H9 (cell line): ENCODE data around the gene RHBDF1. TPM values are rescaled to one million over a fixed set of nuclear protein-coding genes. Genes with fewer than 3 reads are reported as not detected.
"Not testable (repeated sequence)": the region's sequence is repeated elsewhere in the genome, so short reads cannot be mapped to it uniquely, and the experiment has no call there.

Experiments used
- DNase-seq: peaks from one replicate; pipeline ENCODE4 v3.0.0-alpha.2; 2017
- H2AFZ ChIP-seq: one replicate; pipeline ENCODE4 v1.6.1; 2013; ENCODE audit warnings: mild to moderate bottlenecking, low read length, control low read depth, moderate library complexity
- H2AK5ac ChIP-seq: 2 replicates; pipeline ENCODE4 v1.6.1; 2013; ENCODE audit warnings: low read length, control low read depth, mixed read lengths; ENCODE audit not compliant: insufficient read length
- H2BK120ac ChIP-seq: one replicate; pipeline ENCODE4 v1.6.1; 2013; ENCODE audit warnings: low read depth, mild to moderate bottlenecking, low read length, control low read depth, inconsistent platforms; ENCODE audit not compliant: poor library complexity, severe bottlenecking
- H2BK12ac ChIP-seq: 2 replicates; pipeline ENCODE4 v1.6.1; 2013; ENCODE audit warnings: low read length, control low read depth, mixed read lengths, low read depth; ENCODE audit not compliant: insufficient read length
- H2BK15ac ChIP-seq: 2 replicates; pipeline ENCODE4 v1.6.1; 2013; ENCODE audit warnings: low read depth, low read length, control low read depth
- H2BK20ac ChIP-seq: one replicate; pipeline ENCODE4 v1.6.1; 2013; ENCODE audit warnings: low read depth, mild to moderate bottlenecking, low read length, control low read depth, inconsistent platforms; ENCODE audit not compliant: poor library complexity, severe bottlenecking
- H2BK5ac ChIP-seq: 2 replicates; pipeline ENCODE4 v1.6.1; 2013; ENCODE audit warnings: low read length, control low read depth, mixed read lengths; ENCODE audit not compliant: insufficient read length
- H3K14ac ChIP-seq: 2 replicates; pipeline ENCODE4 v1.6.1; 2013; ENCODE audit warnings: low read length, control low read depth; ENCODE audit not compliant: insufficient read depth
- H3K18ac ChIP-seq: 2 replicates; pipeline ENCODE4 v1.6.1; 2013; ENCODE audit warnings: low read depth, mild to moderate bottlenecking, mixed read lengths, low read length, control low read depth; ENCODE audit not compliant: insufficient read length
- H3K23ac ChIP-seq: 2 replicates; pipeline ENCODE4 v1.6.1; 2013; ENCODE audit warnings: low read length, control low read depth, mixed read lengths, low read depth; ENCODE audit not compliant: insufficient read length
- H3K23me2 ChIP-seq: 2 replicates; pipeline ENCODE4 v1.6.1; 2013; ENCODE audit warnings: low read depth, mild to moderate bottlenecking, mixed read lengths, low read length, control low read depth; ENCODE audit not compliant: insufficient read length, poor library complexity, severe bottlenecking
- H3K27ac ChIP-seq: 2 replicates; pipeline ENCODE4 v1.5.1; 2013; ENCODE audit warnings: low read length, control low read depth, mixed read lengths, low read depth; ENCODE audit not compliant: insufficient read length
- H3K27me3 ChIP-seq: 2 replicates; pipeline ENCODE4 v1.6.1; 2013; ENCODE audit warnings: low read length, control low read depth, inconsistent platforms; ENCODE audit not compliant: insufficient read depth
- H3K4ac ChIP-seq: 2 replicates; pipeline ENCODE4 v1.6.1; 2013; ENCODE audit warnings: low read depth, mild to moderate bottlenecking, control low read depth, inconsistent platforms, low read length, moderate library complexity
- H3K4me1 ChIP-seq: 2 replicates; pipeline ENCODE4 v1.6.1; 2013; ENCODE audit warnings: low read length, control low read depth, inconsistent platforms; ENCODE audit not compliant: insufficient read depth
- H3K4me2 ChIP-seq: 2 replicates; pipeline ENCODE4 v1.6.1; 2013; ENCODE audit warnings: low read length, control low read depth, mixed read lengths; ENCODE audit not compliant: insufficient read length, insufficient read depth
- H3K56ac ChIP-seq: 2 replicates; pipeline ENCODE4 v1.6.1; 2013; ENCODE audit warnings: low read depth, mild to moderate bottlenecking, mixed read lengths, low read length, control low read depth; ENCODE audit not compliant: insufficient read length
- H3K79me1 ChIP-seq: 2 replicates; pipeline ENCODE4 v1.6.1; 2013; ENCODE audit warnings: low read depth, mild to moderate bottlenecking, moderate library complexity, low read length, control low read depth, inconsistent platforms; ENCODE audit not compliant: insufficient read depth, poor library complexity, severe bottlenecking
- H3K79me2 ChIP-seq: 2 replicates; pipeline ENCODE4 v1.6.1; 2013; ENCODE audit warnings: low read length, control low read depth, inconsistent platforms; ENCODE audit not compliant: insufficient read depth
- H3K9ac ChIP-seq: 2 replicates; pipeline ENCODE4 v1.6.1; 2013; ENCODE audit warnings: low read length, control low read depth, mixed read lengths; ENCODE audit not compliant: insufficient read length; ENCODE audit errors: extremely low read depth
- H3K9me3 ChIP-seq: one replicate; pipeline ENCODE4 v1.6.1; 2013; ENCODE audit warnings: low read depth, low read length, inconsistent platforms; ENCODE audit not compliant: control insufficient read depth
- H3T11ph ChIP-seq: one replicate; pipeline ENCODE4 v1.6.1; 2013; ENCODE audit warnings: mild to moderate bottlenecking, low read length, control low read depth, inconsistent platforms
- H4K20me1 ChIP-seq: one replicate; pipeline ENCODE4 v1.6.1; 2013; ENCODE audit not compliant: control insufficient read depth, insufficient read length, insufficient read depth
- H4K5ac ChIP-seq: 2 replicates; pipeline ENCODE4 v1.6.1; 2013; ENCODE audit warnings: low read depth, mild to moderate bottlenecking, mixed read lengths, low read length, control low read depth; ENCODE audit not compliant: insufficient read length
- H4K8ac ChIP-seq: replicated peaks from 2 replicates; pipeline ENCODE4 v1.6.1; 2013; ENCODE audit warnings: low read length, control low read depth, mixed read lengths, low read depth; ENCODE audit not compliant: insufficient read length
- H4K91ac ChIP-seq: 2 replicates; pipeline ENCODE4 v1.6.1; 2013; ENCODE audit warnings: low read depth, mild to moderate bottlenecking, moderate library complexity, mixed read lengths, low read length, control low read depth; ENCODE audit not compliant: insufficient read length
- H3K27ac Mint-ChIP-seq, 3 experiments: 2 replicates in 2 of 3; 3 replicates in 1 of 3; pipeline ENCODE4 v1.8.0; 2020 to 2021; ENCODE audit warnings: mixed read lengths in 3 of 3, mild to moderate bottlenecking in 1 of 3, moderate library complexity in 1 of 3
- H3K27me3 Mint-ChIP-seq: 2 replicates; pipeline ENCODE4 v1.8.0; 2021; ENCODE audit warnings: low read depth, mild to moderate bottlenecking, moderate library complexity, mixed read lengths
- H3K36me3 Mint-ChIP-seq, 3 experiments: 2 replicates in 2 of 3; 3 replicates in 1 of 3; pipeline ENCODE4 v1.8.0; 2020 to 2021; ENCODE audit warnings: low read depth in 3 of 3, mixed read lengths in 3 of 3; ENCODE audit not compliant: insufficient read depth in 1 of 3
- H3K4me1 Mint-ChIP-seq, 2 experiments: 2 replicates each; pipeline ENCODE4 v1.8.0; 2020; ENCODE audit warnings: mixed read lengths in 2 of 2
- H3K4me3 Mint-ChIP-seq, 2 experiments: 2 replicates in 1 of 2; 3 replicates in 1 of 2; pipeline ENCODE4 v1.8.0; 2020 to 2021; ENCODE audit warnings: mild to moderate bottlenecking in 2 of 2, mixed read lengths in 2 of 2, moderate library complexity in 1 of 2
- H3K9me3 Mint-ChIP-seq, 2 experiments: 2 replicates in 1 of 2; 3 replicates in 1 of 2; pipeline ENCODE4 v1.8.0; 2020; ENCODE audit warnings: mild to moderate bottlenecking in 2 of 2, mixed read lengths in 2 of 2, moderate library complexity in 1 of 2
- CTCF ChIP-seq: fragments of 200-600 bp; sonication (generic); conservative IDR thresholded peaks from 3 replicates; pipeline ENCODE4 v1.8.0; 2021; ENCODE audit warnings: antibody characterized with exemption, mild to moderate bottlenecking
- WGBS: extraction: QIAGEN DNeasy Blood & Tissue Kit; methylation state at CpG from one replicate; pipeline ENCODE4 v1.1.7; 2013; ENCODE audit warnings: missing lambda C conversion rate, low lambda C conversion rate, mixed read lengths; ENCODE audit not compliant: insufficient read length; ENCODE audit errors: extremely low coverage; 5-methylcytosine and 5-hydroxymethylcytosine counted together
- total RNA-seq: library from RNA; stranded (reverse); gene quantifications from 2 replicates; pipeline ENCODE4 v1.2.1, GENCODE V29; 2021

RHBDF1 gene
- total RNA-seq, 1 experiment from 2014 or later, result 34.6 TPM

GRCh38 chr16:10772-11171, 61.7 kb downstream of the RHBDF1 start:
- H3K14ac ChIP-seq, H3K79me1 ChIP-seq, H3K4me1 Mint-ChIP-seq, H2AFZ ChIP-seq, H4K20me1 ChIP-seq, H3K36me3 Mint-ChIP-seq, H2BK20ac ChIP-seq, H3K23ac ChIP-seq, H3K23me2 ChIP-seq, H2AK5ac ChIP-seq, H2BK15ac ChIP-seq, H3K27ac Mint-ChIP-seq, DNase-seq, H4K8ac ChIP-seq, H3K9ac ChIP-seq, H3K18ac ChIP-seq, H3T11ph ChIP-seq, H3K9me3 ChIP-seq, H3K4me2 ChIP-seq, H2BK120ac ChIP-seq, H2BK5ac ChIP-seq, H3K56ac ChIP-seq, H2BK12ac ChIP-seq, H3K4ac ChIP-seq, H3K4me1 ChIP-seq, H3K27me3 Mint-ChIP-seq, H4K91ac ChIP-seq, H3K9me3 Mint-ChIP-seq, H3K4me3 Mint-ChIP-seq, H3K27me3 ChIP-seq, H3K27ac ChIP-seq, H3K79me2 ChIP-seq, H4K5ac ChIP-seq: not testable (repeated sequence)
- WGBS, result no CpG with 5 or more reads among the region's 27 CpGs
- TF ChIP-seq CTCF, result peak; percentile 41
